ENCODE results near the gene PRDM15.

- TF ChIP-seq CTCF (conservative IDR thresholded peaks at IDR 0.05; ENCODE audit: low read depth, low read length) (no peak), EZH2 (IDR thresholded peaks at IDR 0.05; ENCODE audit: borderline replicate concordance, low read depth, low read length, poor library complexity, severe bottlenecking) (no peak)
Observed at GRCh38 chr21:41892726-41893125, 13.6 kb upstream of the PRDM15 start.

All from A673 (cell line).